HG03280 (cell line): ENCODE data around the gene JARID2.

Source experiments
- ATAC-seq: cut with Tn5 transposase; IDR thresholded peaks from one replicate; pipeline ENCODE4 v1.9.1; 2021; ENCODE audit warnings: mild to moderate bottlenecking, moderate library complexity; ENCODE audit not compliant: unreplicated experiment

The JARID2 gene

GRCh38 chr6:15481390-15482291 lies 235.8 kb downstream of the JARID2 start:
- ATAC-seq: no peak

DNA sequence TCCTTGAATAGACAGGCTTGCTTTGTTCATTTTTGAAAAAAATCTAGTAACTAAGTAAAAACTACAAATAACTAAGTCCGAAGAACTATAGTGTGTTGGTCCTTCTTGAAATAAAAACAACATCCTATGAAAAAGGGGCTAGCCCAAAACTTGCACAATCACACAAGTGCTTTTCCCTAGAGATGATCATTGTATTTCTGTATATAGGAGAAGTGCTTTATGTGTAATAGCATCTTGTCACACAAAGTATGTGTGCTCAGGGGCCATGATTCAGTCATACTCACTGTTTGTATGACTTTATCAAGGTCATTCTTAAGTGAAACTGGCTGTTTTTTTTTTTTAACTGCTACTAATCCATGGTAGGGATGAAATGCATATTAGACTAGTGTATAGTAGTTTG lies 237.2 kb downstream of the JARID2 start:
- ATAC-seq: no peak

GRCh38 chr6:15484140-15484539 lies 238.3 kb downstream of the JARID2 start:
- no peak for ATAC-seq

- no peak for ATAC-seq
These were observed 239.0 kb downstream of the JARID2 start for GRCh38 chr6:15484821-15485220.

- no peak for ATAC-seq
These were observed 240.1 kb downstream of the JARID2 start for GRCh38 chr6:15485936-15486335.

DNA sequence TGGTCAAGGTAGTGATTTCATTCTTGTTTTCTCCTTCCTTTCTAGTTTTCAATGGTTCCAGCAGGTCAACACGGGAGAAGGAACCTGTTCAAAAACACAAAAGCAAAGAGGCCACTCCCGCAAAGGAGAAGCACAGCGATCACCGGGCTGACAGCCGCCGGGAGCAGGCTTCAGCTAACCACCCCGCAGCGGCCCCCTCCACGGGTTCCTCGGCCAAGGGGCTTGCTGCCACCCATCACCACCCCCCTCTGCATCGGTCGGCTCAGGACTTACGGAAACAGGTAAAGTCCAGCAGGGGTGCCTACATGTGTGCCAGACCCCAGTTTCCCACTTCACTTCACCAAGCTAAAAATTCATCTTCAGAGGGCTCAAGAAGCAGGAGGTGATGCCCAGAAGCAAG lies 241.4 kb downstream of the JARID2 start:
- no peak for ATAC-seq

- ATAC-seq: no peak
These were observed 243.5 kb downstream of the JARID2 start for GRCh38 chr6:15489261-15489962.

GRCh38 chr6:15490242-15491100 lies 244.6 kb downstream of the JARID2 start:
- ATAC-seq: no peak

DNA sequence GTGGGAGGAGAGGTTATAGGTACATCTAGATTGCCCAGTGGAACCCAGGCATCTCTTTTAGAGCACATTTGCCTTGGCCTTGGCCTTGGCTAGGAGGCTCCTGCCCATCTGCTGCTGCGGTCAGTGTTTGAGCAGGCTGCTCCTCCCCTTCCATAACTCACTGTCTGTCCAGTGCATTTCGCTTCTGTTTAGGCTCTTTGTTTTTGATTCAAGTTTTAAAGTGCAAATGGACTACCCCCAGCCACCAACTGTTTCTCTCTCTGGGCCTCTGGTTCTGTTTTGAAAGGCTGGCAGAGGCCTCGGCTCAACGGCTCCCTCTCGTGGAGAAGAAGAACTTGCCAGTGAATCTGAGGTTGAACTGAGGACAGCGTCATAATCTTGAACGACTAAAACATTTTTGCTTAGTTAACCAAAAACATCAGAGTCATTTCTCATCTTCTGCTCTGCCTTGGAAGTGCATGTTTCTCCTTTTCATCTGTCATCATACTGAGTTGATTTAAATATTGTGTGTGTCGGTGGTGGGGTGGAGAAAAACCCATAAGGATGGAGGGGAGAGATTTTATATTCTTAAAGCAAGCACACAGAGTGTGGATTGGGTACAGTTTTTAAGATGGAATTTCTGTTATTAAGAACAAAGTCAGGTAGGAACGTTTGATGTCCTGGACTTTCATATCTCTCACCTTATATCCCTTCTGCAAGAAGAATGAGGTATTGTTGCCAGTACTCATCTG lies 245.6 kb downstream of the JARID2 start:
- no peak for ATAC-seq

GRCh38 chr6:15491986-15492269 lies 246.1 kb downstream of the JARID2 start:
- no peak for ATAC-seq

DNA sequence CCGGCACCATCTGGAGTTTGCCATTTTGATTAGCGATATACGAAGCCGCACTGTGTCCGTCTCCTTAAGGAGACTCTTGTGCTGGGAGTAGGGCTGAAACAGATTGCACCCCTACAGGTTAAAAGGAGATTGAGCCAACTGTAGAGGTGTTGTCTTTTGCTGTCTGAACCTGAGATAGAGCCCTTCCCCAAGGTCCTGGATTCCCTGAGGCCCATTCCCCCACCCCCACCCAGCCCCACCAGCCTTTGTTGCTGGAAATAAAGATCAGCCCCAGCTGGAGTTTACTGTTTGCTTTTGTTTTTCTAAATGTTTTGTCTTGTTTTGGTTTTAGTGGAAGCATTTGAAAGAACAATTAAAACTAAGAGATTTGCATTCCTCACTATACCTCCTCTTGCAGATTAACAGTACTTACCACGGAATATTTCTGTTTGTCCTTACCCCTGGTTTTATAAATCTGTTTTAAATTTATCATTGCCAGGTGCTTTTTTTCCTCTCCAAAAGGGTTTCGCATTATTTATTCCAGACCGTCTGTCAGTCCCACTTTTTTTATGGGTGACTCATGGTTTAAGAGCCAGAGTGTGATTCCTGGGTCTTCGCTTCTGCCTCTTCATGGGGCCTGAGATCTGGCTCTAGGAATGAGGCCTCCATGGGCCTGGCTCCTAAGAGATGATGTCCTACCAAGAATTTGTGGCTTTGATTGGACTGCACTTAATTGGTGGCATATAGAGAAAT lies 247.7 kb downstream of the JARID2 start:
- no peak for ATAC-seq

GRCh38 chr6:15495375-15495901 lies 249.6 kb downstream of the JARID2 start:
- no peak for ATAC-seq

DNA sequence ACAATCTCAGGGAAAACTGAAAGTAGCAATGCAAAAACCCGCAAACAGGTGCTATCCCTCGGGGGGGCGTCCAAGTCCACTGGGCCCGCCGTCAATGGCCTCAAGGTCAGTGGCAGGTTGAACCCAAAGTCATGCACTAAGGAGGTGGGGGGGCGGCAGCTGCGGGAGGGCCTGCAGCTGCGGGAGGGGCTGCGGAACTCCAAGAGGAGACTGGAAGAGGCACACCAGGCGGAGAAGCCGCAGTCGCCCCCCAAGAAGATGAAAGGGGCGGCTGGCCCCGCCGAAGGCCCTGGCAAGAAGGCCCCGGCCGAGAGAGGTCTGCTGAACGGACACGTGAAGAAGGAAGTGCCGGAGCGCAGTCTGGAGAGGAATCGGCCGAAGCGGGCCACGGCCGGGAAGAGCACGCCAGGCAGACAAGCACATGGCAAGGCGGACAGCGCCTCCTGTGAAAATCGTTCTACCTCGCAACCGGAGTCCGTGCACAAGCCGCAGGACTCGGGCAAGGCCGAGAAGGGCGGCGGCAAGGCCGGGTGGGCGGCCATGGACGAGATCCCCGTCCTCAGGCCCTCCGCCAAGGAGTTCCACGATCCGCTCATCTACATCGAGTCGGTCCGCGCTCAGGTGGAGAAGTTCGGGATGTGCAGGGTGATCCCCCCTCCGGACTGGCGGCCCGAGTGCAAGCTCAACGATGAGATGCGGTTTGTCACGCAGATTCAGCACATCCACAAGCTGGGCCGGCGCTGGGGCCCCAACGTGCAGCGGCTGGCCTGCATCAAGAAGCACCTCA lies 250.7 kb downstream of the JARID2 start:
- no peak for ATAC-seq

DNA sequence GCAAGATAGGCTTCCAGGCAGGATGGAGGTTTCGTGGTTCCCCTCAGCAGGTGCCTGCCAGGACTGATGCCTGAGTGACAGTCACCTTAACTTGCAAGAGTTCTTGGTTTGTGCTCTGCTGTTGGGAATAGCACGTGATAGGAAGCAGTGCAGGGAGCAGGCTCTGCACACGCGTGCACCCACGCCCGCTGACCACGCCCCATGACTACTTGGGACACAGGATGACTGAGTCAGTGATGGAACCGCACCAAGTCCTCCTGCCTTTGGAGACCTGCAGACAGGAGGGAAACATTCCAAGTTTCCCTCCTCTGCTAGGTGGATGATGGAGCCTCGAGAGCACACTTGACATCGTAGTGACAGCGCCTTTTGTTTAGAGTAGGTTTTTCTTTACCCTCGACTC lies 252.8 kb downstream of the JARID2 start:
- ATAC-seq: no peak

DNA sequence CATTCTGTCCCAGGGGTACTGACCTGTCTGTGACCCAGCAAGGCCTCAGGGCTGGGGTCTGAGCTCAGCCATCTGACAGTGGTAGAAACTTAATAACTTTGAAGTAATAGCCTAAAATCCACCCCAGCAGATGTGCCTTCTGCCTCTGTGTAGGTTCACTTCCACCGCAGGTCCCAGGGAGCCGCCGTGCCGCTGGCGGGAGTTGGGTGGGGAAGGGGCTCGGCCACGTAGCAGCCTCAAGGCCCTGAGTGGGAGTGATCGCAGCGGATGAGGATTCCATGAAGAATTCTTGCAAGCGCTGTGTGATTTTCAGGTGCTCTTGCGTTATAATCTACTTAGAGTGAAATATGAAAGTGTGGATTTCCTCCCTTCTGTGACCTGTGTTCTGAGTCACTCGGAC lies 253.3 kb downstream of the JARID2 start:
- no peak for ATAC-seq

DNA sequence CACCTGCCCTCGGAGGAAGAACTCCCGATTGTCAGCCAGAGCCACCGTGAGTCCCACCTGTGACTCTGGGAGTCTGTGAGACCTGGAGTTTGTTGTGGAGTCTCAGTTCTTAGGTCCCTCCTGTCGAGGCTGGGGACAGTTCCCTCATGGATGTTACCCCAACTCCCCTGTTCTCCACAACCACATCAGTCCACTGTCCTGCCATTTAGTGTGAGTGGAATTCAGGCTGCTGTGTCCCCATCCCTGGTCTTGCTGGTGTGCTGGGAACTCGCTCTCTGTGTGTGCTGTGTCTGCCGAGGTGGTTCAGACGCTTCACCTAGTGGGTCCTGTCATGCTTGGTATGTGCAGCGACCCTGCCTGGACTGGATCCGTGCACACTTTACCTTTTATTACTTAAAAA lies 253.7 kb downstream of the JARID2 start:
- ATAC-seq: no peak

DNA sequence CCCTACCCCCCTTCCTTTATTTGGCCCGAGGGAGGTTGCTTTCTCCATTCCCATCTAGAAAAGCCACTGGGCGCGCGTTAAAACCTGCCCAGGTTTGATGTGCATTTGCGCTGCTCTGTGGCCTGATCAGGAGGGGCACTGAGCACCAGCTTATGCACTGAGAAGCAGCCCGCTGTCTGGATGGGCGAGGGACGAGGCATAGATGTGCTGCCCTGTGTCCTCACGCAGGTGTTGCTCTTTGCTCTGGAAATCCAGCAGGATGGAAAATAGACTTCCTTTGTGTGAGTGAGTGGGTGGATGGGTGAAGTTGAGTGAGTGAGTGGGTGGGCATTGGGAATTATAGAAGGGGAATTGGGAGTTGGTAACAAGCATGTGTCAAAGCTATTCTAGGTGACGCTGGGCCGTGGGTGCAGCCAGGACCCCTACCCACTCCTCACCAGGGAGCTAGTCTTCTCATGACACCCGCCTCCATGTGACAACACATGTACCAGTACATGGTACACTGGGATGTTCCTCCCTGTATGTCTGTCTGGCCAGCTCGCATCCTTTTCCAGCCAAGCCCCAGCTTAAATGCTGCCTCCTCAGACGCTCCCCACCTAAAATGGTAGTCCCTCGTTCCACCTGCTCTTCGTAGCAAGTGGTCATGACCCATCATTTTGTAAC lies 254.3 kb downstream of the JARID2 start:
- ATAC-seq: no peak
